ENCODE results near the gene DNAJB9. TPM values are rescaled to one million over a fixed set of nuclear protein-coding genes. Genes with fewer than 3 reads are reported as not detected.
A peak's percentile ranks its signal among the peaks of the same experiment; 100 is the strongest.

Gene DNAJB9
- total and polyA plus RNA-seq, 2 of the 8 experiments (the other 6 are each of a cell fraction or from before 2014, with no cell fraction given) = 1.8 to 9.7 TPM

GRCh38 chr7:108570146-108570755, 577 bp downstream of the DNAJB9 start (continued):
- TF ChIP-seq, protein P1, sequence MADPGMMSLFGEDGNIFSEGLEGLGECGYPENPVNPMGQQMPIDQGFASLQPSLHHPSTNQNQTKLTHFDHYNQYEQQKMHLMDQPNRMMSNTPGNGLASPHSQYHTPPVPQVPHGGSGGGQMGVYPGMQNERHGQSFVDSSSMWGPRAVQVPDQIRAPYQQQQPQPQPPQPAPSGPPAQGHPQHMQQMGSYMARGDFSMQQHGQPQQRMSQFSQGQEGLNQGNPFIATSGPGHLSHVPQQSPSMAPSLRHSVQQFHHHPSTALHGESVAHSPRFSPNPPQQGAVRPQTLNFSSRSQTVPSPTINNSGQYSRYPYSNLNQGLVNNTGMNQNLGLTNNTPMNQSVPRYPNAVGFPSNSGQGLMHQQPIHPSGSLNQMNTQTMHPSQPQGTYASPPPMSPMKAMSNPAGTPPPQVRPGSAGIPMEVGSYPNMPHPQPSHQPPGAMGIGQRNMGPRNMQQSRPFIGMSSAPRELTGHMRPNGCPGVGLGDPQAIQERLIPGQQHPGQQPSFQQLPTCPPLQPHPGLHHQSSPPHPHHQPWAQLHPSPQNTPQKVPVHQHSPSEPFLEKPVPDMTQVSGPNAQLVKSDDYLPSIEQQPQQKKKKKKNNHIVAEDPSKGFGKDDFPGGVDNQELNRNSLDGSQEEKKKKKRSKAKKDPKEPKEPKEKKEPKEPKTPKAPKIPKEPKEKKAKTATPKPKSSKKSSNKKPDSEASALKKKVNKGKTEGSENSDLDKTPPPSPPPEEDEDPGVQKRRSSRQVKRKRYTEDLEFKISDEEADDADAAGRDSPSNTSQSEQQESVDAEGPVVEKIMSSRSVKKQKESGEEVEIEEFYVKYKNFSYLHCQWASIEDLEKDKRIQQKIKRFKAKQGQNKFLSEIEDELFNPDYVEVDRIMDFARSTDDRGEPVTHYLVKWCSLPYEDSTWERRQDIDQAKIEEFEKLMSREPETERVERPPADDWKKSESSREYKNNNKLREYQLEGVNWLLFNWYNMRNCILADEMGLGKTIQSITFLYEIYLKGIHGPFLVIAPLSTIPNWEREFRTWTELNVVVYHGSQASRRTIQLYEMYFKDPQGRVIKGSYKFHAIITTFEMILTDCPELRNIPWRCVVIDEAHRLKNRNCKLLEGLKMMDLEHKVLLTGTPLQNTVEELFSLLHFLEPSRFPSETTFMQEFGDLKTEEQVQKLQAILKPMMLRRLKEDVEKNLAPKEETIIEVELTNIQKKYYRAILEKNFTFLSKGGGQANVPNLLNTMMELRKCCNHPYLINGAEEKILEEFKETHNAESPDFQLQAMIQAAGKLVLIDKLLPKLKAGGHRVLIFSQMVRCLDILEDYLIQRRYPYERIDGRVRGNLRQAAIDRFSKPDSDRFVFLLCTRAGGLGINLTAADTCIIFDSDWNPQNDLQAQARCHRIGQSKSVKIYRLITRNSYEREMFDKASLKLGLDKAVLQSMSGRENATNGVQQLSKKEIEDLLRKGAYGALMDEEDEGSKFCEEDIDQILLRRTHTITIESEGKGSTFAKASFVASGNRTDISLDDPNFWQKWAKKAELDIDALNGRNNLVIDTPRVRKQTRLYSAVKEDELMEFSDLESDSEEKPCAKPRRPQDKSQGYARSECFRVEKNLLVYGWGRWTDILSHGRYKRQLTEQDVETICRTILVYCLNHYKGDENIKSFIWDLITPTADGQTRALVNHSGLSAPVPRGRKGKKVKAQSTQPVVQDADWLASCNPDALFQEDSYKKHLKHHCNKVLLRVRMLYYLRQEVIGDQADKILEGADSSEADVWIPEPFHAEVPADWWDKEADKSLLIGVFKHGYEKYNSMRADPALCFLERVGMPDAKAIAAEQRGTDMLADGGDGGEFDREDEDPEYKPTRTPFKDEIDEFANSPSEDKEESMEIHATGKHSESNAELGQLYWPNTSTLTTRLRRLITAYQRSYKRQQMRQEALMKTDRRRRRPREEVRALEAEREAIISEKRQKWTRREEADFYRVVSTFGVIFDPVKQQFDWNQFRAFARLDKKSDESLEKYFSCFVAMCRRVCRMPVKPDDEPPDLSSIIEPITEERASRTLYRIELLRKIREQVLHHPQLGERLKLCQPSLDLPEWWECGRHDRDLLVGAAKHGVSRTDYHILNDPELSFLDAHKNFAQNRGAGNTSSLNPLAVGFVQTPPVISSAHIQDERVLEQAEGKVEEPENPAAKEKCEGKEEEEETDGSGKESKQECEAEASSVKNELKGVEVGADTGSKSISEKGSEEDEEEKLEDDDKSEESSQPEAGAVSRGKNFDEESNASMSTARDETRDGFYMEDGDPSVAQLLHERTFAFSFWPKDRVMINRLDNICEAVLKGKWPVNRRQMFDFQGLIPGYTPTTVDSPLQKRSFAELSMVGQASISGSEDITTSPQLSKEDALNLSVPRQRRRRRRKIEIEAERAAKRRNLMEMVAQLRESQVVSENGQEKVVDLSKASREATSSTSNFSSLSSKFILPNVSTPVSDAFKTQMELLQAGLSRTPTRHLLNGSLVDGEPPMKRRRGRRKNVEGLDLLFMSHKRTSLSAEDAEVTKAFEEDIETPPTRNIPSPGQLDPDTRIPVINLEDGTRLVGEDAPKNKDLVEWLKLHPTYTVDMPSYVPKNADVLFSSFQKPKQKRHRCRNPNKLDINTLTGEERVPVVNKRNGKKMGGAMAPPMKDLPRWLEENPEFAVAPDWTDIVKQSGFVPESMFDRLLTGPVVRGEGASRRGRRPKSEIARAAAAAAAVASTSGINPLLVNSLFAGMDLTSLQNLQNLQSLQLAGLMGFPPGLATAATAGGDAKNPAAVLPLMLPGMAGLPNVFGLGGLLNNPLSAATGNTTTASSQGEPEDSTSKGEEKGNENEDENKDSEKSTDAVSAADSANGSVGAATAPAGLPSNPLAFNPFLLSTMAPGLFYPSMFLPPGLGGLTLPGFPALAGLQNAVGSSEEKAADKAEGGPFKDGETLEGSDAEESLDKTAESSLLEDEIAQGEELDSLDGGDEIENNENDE (IDR thresholded peaks at IDR 0.05; ENCODE audit: insufficient replicate concordance, low read length) = no peak
- TF ChIP-seq ASH2L (IDR thresholded peaks at IDR 0.05; ENCODE audit: low read length) = peak; percentile 42
- no peak for TF ChIP-seq GTF2F1 (IDR thresholded peaks at IDR 0.05; ENCODE audit: borderline replicate concordance, low read depth, low read length)
- TF ChIP-seq, protein P2, sequence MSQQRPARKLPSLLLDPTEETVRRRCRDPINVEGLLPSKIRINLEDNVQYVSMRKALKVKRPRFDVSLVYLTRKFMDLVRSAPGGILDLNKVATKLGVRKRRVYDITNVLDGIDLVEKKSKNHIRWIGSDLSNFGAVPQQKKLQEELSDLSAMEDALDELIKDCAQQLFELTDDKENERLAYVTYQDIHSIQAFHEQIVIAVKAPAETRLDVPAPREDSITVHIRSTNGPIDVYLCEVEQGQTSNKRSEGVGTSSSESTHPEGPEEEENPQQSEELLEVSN (IDR thresholded peaks at IDR 0.05) = no peak
- no peak for TF ChIP-seq SP4 (IDR thresholded peaks at IDR 0.05; ENCODE audit: low read length)
- TF ChIP-seq BACH1 (IDR thresholded peaks at IDR 0.05; ENCODE audit: low read length) = no peak
- no peak for TF ChIP-seq CHD2 (IDR thresholded peaks at IDR 0.05; ENCODE audit: low read length)
- no peak for TF ChIP-seq RXRA (IDR thresholded peaks at IDR 0.05; ENCODE audit: insufficient read depth, low read depth, low read length)
- TF ChIP-seq CREB1 (IDR thresholded peaks at IDR 0.05) = no peak
- no peak for TF ChIP-seq GABPA (IDR thresholded peaks at IDR 0.05; ENCODE audit: borderline replicate concordance, insufficient read depth, low read length)
